Transverse colon (tissue), 4 donors: ENCODE data around the gene DNAJC1. TPM values are rescaled to one million over a fixed set of nuclear protein-coding genes. Genes with fewer than 3 reads are reported as not detected.

Experiments
- DNase-seq: peaks from one replicate; pipeline ENCODE4 v3.0.0-alpha.2; 2019
- H3K27ac ChIP-seq, 4 donors: fragments of 200-600 bp; sonication (generic); 2 replicates each; pipeline ENCODE4 v1.5.1; 2016 to 2018; ENCODE audit warnings: inconsistent platforms in 4 of 4
- H3K27me3 ChIP-seq: fragments of 200-600 bp; sonication (generic); 2 replicates; pipeline ENCODE4 v1.5.1; 2017; ENCODE audit warnings: inconsistent platforms
- H3K36me3 ChIP-seq, 4 donors: fragments of 200-600 bp; sonication (generic); 2 replicates each; pipeline ENCODE4 v1.5.1; 2017 to 2019; ENCODE audit warnings: inconsistent platforms in 4 of 4
- H3K4me1 ChIP-seq, 4 donors: fragments of 200-600 bp; sonication (generic); 2 replicates each; pipeline ENCODE4 v1.5.1; 2017 to 2020; ENCODE audit warnings: inconsistent platforms in 4 of 4
- H3K4me3 ChIP-seq, 4 donors: fragments of 200-600 bp; sonication (generic); 1 replicate in 1 of 4; 2 replicates in 3 of 4; pipeline versions ENCODE4 v1.5.1 to v1.6.1; 2017 to 2019; ENCODE audit warnings: inconsistent platforms in 4 of 4
- H3K9me3 ChIP-seq, 2 donors: fragments of 200-600 bp; sonication (generic); 2 replicates each; pipeline ENCODE4 v1.5.1; 2017 to 2019; ENCODE audit warnings: inconsistent platforms in 2 of 2
- EP300 ChIP-seq: sonication (generic); formaldehyde crosslinking; IDR thresholded peaks from one replicate; pipeline ENCODE4 v1.6.1; 2017; ENCODE audit warnings: antibody characterized with exemption, low read depth
- POLR2A ChIP-seq: fragments of 450-650 bp; IDR thresholded peaks from one replicate; pipeline ENCODE4 v1.6.1; 2016; ENCODE audit warnings: antibody characterized with exemption, mild to moderate bottlenecking, moderate library complexity
- POLR2AphosphoS5 ChIP-seq, 3 donors: sonication (generic); formaldehyde crosslinking; IDR thresholded peaks; one replicate each; pipeline ENCODE4 v1.6.1; 2016; ENCODE audit warnings: antibody characterized with exemption in 3 of 3
- WGBS, 2 donors: methylation state at CpG; one replicate each; pipeline ENCODE4 v1.1.5; 2018; ENCODE audit warnings: low coverage in 1 of 2; 5-methylcytosine and 5-hydroxymethylcytosine counted together
- in situ Hi-C, 4 donors: fragments of 200-750 bp; cut with MboI; loops; one replicate each; pipeline versions ENCODE4 v1.15.0 to v1.15.1; 2017; ENCODE audit warnings: low sequenced_read_pairs in 3 of 4, low pct_ligation_motif_present in 1 of 4, low pct_unique_long_range_greater_than_20kb in 1 of 4
- intact Hi-C: fragments of 100-400 bp; cut with DNase I; formaldehyde crosslinking; loops from one replicate; pipeline ENCODE4 v1.15.1; 2023; ENCODE audit warnings: low total_unique reads
- total RNA-seq, 4 donors: library from RNA; depleted of rRNA; stranded (reverse); fragments of >200 nt; gene quantifications; one replicate each; pipeline ENCODE4 v1.1.0, GENCODE V29; 2016
- TF ChIP-seq, protein P1 (sequence below), 5 experiments: fragments of 200-600 bp in 3 of 5; fragments of 450-650 bp in 2 of 5; sonication (generic) in 3 of 5; IDR thresholded peaks; 1 replicate in 2 of 5; 2 replicates in 3 of 5; pipeline ENCODE4 v1.5.1; 2016 to 2017; ENCODE audit warnings: antibody characterized with exemption in 5 of 5, inconsistent platforms in 3 of 5, mild to moderate bottlenecking in 2 of 5, moderate library complexity in 1 of 5

DNAJC1 gene
- total RNA-seq, 4 donors from 2014 or later: 18.5 to 71.7 (median 48.4) TPM

DNA sequence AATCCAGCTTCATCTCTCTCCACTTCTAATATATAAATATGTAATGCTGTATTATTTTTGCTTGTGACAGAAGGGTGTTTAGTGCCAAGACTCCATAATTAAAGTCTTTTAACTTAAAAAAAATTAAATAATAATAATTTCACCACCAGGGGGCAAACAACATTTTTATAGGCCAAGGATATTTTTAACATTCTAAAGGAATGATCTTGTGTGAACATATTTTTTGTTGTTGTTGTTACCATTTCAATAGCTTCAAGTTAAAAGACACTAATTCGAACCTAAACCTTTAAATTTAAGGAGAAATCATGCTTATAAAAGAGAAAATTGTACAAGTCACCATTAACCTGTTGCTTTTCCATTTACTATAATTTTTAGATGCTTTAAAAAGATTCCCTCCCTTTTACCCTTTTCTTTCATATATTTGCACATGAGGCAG, 7.5 kb upstream of the DNAJC1 start:
- no peaks in the 10 kb centered on the region for H3K36me3 ChIP-seq
- no peak overlapping the region for H3K4me3 ChIP-seq
- WGBS, 2 donors: 32 to 50% methylated on average over 1 of the region's 1 CpG
- no peaks in the 10 kb centered on the region for H3K4me1 ChIP-seq
- no peaks in the 10 kb centered on the region for H3K27me3 ChIP-seq
- no peak for DNase-seq
- intact Hi-C loops (no loop called here), in situ Hi-C loops (loop anchor here in 3 of 4 donors (10.0 to 25.0 kb wide), 5 partner anchors 301 to 984 kb away; partner anchors contain the start of genes BMI1 (in 1 of the 3), COMMD3 (in 1 of the 3) and PIP4K2A (in 1 of the 3))
- TF ChIP-seq, protein P1, sequence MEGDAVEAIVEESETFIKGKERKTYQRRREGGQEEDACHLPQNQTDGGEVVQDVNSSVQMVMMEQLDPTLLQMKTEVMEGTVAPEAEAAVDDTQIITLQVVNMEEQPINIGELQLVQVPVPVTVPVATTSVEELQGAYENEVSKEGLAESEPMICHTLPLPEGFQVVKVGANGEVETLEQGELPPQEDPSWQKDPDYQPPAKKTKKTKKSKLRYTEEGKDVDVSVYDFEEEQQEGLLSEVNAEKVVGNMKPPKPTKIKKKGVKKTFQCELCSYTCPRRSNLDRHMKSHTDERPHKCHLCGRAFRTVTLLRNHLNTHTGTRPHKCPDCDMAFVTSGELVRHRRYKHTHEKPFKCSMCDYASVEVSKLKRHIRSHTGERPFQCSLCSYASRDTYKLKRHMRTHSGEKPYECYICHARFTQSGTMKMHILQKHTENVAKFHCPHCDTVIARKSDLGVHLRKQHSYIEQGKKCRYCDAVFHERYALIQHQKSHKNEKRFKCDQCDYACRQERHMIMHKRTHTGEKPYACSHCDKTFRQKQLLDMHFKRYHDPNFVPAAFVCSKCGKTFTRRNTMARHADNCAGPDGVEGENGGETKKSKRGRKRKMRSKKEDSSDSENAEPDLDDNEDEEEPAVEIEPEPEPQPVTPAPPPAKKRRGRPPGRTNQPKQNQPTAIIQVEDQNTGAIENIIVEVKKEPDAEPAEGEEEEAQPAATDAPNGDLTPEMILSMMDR (IDR thresholded peaks at IDR 0.05): peak; percentile 32 to 53 (median 51)
- TF ChIP-seq POLR2A (no peak), EP300 (no peak)
- H3K27ac ChIP-seq: no peak overlapping the region
- no peaks in the 10 kb centered on the region for H3K9me3 ChIP-seq

DNA sequence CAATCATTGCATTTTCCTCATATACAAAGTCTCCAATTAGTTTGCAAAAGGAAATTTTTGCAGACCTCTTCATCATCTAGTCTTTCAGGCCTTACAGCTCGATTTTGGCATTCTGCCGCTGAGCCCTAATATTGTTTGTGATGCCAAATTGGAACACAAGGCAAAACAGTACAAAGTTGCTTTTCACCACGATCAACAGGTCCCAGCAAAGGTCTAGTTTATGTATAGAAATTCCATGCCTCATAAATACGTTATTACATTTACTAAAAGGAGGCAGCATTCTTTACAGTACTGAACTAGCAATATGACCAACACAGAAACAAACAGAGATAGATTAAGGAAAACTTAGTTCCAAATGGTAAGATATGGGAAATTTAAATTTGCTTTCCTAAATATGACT, 7.0 kb upstream of the DNAJC1 start:
- in situ Hi-C loops (loop anchor here in 3 of 4 donors (10.0 to 25.0 kb wide), 5 partner anchors 302 to 984 kb away; partner anchors contain the start of genes BMI1 (in 1 of the 3), COMMD3 (in 1 of the 3) and PIP4K2A (in 1 of the 3)), intact Hi-C loops (no loop called here)
- DNase-seq: no peak
- H3K27me3 ChIP-seq: no peaks in the 10 kb centered on the region
- 62 to 65% methylated on average over 4 of the region's 4 CpGs for WGBS, 2 donors
- no peaks in the 10 kb centered on the region for H3K4me1 ChIP-seq
- TF ChIP-seq, protein P1 (IDR thresholded peaks at IDR 0.05): no peak
- TF ChIP-seq EP300 (no peak), POLR2AphosphoS5 (IDR thresholded peaks at IDR 0.05) (no peak), POLR2A (no peak)
- no peaks in the 10 kb centered on the region for H3K9me3 ChIP-seq
- H3K4me3 ChIP-seq: no peak overlapping the region
- H3K36me3 ChIP-seq: no peaks in the 10 kb centered on the region
- H3K27ac ChIP-seq: no peak overlapping the region

DNA sequence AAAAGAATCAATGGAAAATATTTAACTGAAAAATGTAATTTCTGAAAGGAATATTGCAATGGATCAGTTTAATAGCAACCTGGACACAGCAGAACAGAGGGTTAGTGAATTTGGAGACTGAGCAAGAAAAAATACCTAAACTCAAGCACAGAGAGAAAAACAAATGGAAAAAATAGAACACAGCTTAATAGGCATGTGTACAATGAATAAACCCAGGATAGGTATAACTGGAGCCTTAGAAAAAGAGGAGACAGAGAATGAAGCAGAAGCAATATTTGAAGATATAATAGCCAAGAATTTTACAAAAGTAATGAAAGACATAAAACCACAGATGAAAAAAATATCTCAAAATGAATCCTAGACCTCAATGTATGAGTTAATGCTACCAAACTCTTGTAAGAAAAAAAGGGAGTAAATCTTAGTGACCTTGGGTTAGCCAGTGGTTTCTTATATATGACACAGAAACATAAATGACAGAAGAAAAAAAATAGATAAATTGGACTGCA, 2.9 kb upstream of the DNAJC1 start:
- in situ Hi-C loops: loop anchor here (10.0 to 25.0 kb wide), 8 partner anchors 218 to 706 kb away; partner anchors contain the start of genes BMI1 (in 2 of the 4), COMMD3 (in 2 of the 4) and PIP4K2A (in 1 of the 4)
- no peak overlapping the region for H3K4me3 ChIP-seq
- H3K36me3 ChIP-seq: no peaks in the 10 kb centered on the region
- peaks cover 0 to 16% (median 12%) of the 10 kb centered on the region in 4 donors for H3K4me1 ChIP-seq
- TF ChIP-seq, protein P1 (IDR thresholded peaks at IDR 0.05): no peak
- no peak for TF ChIP-seq POLR2A
- no peak for TF ChIP-seq POLR2AphosphoS5 (IDR thresholded peaks at IDR 0.05)
- no peak for TF ChIP-seq EP300
- no peaks in the 10 kb centered on the region for H3K9me3 ChIP-seq
- intact Hi-C loops: loop anchor here (10.0 kb wide), 2 partner anchors 248 to 1058 kb away; no protein-coding TSS in a partner anchor
- no peaks in the 10 kb centered on the region for H3K27me3 ChIP-seq
- DNase-seq: no peak
- H3K27ac ChIP-seq: no peak overlapping the region

DNA sequence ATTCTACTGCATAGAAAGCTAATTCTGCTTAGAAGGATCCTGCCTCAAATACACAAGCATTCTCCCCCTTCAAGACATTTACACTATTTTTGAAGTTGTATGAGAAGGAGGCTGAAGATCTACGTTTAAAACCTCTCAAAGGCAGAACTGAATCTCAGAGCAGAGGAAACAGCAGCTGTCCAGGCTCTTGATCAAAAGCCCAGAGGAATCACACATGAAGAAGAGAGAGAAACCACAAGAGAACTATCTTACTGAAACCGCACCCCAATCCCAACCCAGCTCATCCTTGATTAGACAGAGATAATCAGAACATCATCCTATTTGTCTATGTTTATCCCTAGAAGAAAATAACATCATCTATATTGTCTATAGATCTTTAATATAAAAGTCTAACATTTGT, 2.2 kb upstream of the DNAJC1 start:
- Histone ChIP-seq H3K4me3 (no peak overlapping the region), H3K27me3 (no peaks in the 10 kb centered on the region), H3K9me3 (no peaks in the 10 kb centered on the region), H3K36me3 (no peaks in the 10 kb centered on the region), H3K27ac (no peak overlapping the region), H3K4me1 (peaks cover 0 to 21% (median 13%) of the 10 kb centered on the region in 4 donors)
- DNase-seq: no peak
- in situ Hi-C loops (loop anchor here (10.0 to 25.0 kb wide), 8 partner anchors 219 to 707 kb away; partner anchors contain the start of genes BMI1 (in 2 of the 4), COMMD3 (in 2 of the 4) and PIP4K2A (in 1 of the 4)), intact Hi-C loops (loop anchor here (10.0 kb wide), 2 partner anchors 249 to 1059 kb away; no protein-coding TSS in a partner anchor)
- WGBS, 2 donors: 64 to 82% methylated on average over 1 to 2 of the region's 2 CpGs
- TF ChIP-seq POLR2A (no peak), POLR2AphosphoS5 (IDR thresholded peaks at IDR 0.05) (no peak), EP300 (no peak)
- TF ChIP-seq, protein P1 (IDR thresholded peaks at IDR 0.05): no peak
